A549 (cell line): Measurements from ENCODE around the gene HIPK1.

Experiments
- CTCF ChIP-seq: fragments of >200 bp; sonication (Bioruptor Twin); formaldehyde crosslinking; IDR thresholded peaks from 3 replicates; pipeline ENCODE4 v1.5.1; 2016
- TF ChIP-seq, protein P1 (sequence below): fragments of >200 bp; sonication (Bioruptor Twin); formaldehyde crosslinking; IDR thresholded peaks from 3 replicates; pipeline ENCODE4 v1.6.1; 2016

GRCh38 chr1:113999799-114000198 is 70.7 kb downstream of the HIPK1 start:
- TF ChIP-seq, protein P1, sequence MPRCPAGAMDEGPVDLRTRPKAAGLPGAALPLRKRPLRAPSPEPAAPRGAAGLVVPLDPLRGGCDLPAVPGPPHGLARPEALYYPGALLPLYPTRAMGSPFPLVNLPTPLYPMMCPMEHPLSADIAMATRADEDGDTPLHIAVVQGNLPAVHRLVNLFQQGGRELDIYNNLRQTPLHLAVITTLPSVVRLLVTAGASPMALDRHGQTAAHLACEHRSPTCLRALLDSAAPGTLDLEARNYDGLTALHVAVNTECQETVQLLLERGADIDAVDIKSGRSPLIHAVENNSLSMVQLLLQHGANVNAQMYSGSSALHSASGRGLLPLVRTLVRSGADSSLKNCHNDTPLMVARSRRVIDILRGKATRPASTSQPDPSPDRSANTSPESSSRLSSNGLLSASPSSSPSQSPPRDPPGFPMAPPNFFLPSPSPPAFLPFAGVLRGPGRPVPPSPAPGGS = no peak
- TF ChIP-seq CTCF = no peak
